ENCODE results near the gene DNASE1L2.
A peak's percentile ranks its signal among the peaks of the same experiment; 100 is the strongest.

DNASE1L2 gene

GRCh38 chr16:2236337-2237101 is at the start of gene DNASE1L2:
TSS of gene DNASE1L2 (plus strand) at chr16:2236444. CDS start at chr16:2236817, 373 bp downstream.
- Histone ChIP-seq H3K4me3 (ENCODE audit: low read depth in 1 of 2, low read length in 2 of 2) (peak within 1 kb of the TSS in 1 of 2 donors; percentile 48), H3K9me3 (ENCODE audit: control insufficient read depth in 1 of 2, low read length in 2 of 2) (no peaks in the 10 kb centered on the region), H3K27ac (ENCODE audit: low read length) (no peak within 1 kb of the TSS), H3K36me3 (ENCODE audit: control insufficient read depth in 1 of 2, insufficient read depth in 2 of 2, low read length in 2 of 2) (peaks cover 9 to 46% of the 10 kb centered on the region in 2 donors), H3K27me3 (ENCODE audit: low read depth, low read length) (no peaks in the 10 kb centered on the region), H3K4me1 (ENCODE audit: control insufficient read depth in 1 of 2, insufficient read depth in 2 of 2, low read length in 2 of 2) (peaks cover 0 to 20% of the 10 kb centered on the region in 2 donors)

- Histone ChIP-seq H3K9me3 (ENCODE audit: control insufficient read depth in 1 of 2, low read length in 2 of 2) (no peaks in the 10 kb centered on the region), H3K4me1 (ENCODE audit: control insufficient read depth in 1 of 2, insufficient read depth in 2 of 2, low read length in 2 of 2) (no peaks in the 10 kb centered on the region), H3K4me3 (ENCODE audit: low read depth in 1 of 2, low read length in 2 of 2) (no peak overlapping the region), H3K27ac (ENCODE audit: low read length) (no peak overlapping the region), H3K27me3 (ENCODE audit: low read depth, low read length) (no peaks in the 10 kb centered on the region), H3K36me3 (ENCODE audit: control insufficient read depth in 1 of 2, insufficient read depth in 2 of 2, low read length in 2 of 2) (no peaks in the 10 kb centered on the region)
These were observed 49.7 kb upstream of the DNASE1L2 start for GRCh38 chr16:2186505-2186904.

GRCh38 chr16:2187212-2187611 is 49.0 kb upstream of the DNASE1L2 start:
- H3K27me3 ChIP-seq (ENCODE audit: low read depth, low read length), result no peaks in the 10 kb centered on the region
- no peaks in the 10 kb centered on the region for H3K36me3 ChIP-seq (ENCODE audit: control insufficient read depth in 1 of 2, insufficient read depth in 2 of 2, low read length in 2 of 2)
- no peak overlapping the region for H3K27ac ChIP-seq (ENCODE audit: low read length)
- no peaks in the 10 kb centered on the region for H3K4me1 ChIP-seq (ENCODE audit: control insufficient read depth in 1 of 2, insufficient read depth in 2 of 2, low read length in 2 of 2)
- H3K9me3 ChIP-seq (ENCODE audit: control insufficient read depth in 1 of 2, low read length in 2 of 2), result no peaks in the 10 kb centered on the region
- H3K4me3 ChIP-seq (ENCODE audit: low read depth in 1 of 2, low read length in 2 of 2), result no peak overlapping the region

GRCh38 chr16:2188395-2188794 is 47.8 kb upstream of the DNASE1L2 start:
- H3K27me3 ChIP-seq (ENCODE audit: low read depth, low read length), result no peaks in the 10 kb centered on the region
- H3K4me1 ChIP-seq (ENCODE audit: control insufficient read depth in 1 of 2, insufficient read depth in 2 of 2, low read length in 2 of 2), result no peaks in the 10 kb centered on the region
- no peaks in the 10 kb centered on the region for H3K36me3 ChIP-seq (ENCODE audit: control insufficient read depth in 1 of 2, insufficient read depth in 2 of 2, low read length in 2 of 2)
- H3K4me3 ChIP-seq (ENCODE audit: low read depth in 1 of 2, low read length in 2 of 2), result no peak overlapping the region
- H3K9me3 ChIP-seq (ENCODE audit: control insufficient read depth in 1 of 2, low read length in 2 of 2), result no peaks in the 10 kb centered on the region
- H3K27ac ChIP-seq (ENCODE audit: low read length), result no peak overlapping the region

- H3K9me3 ChIP-seq (ENCODE audit: control insufficient read depth in 1 of 2, low read length in 2 of 2), result no peaks in the 10 kb centered on the region
- peaks cover 0 to 1% of the 10 kb centered on the region in 2 donors for H3K4me1 ChIP-seq (ENCODE audit: control insufficient read depth in 1 of 2, insufficient read depth in 2 of 2, low read length in 2 of 2)
- H3K27me3 ChIP-seq (ENCODE audit: low read depth, low read length), result peaks cover 3% of the 10 kb centered on the region
- H3K4me3 ChIP-seq (ENCODE audit: low read depth in 1 of 2, low read length in 2 of 2), result no peak overlapping the region
- H3K27ac ChIP-seq (ENCODE audit: low read length), result no peak overlapping the region
- H3K36me3 ChIP-seq (ENCODE audit: control insufficient read depth in 1 of 2, insufficient read depth in 2 of 2, low read length in 2 of 2), result no peaks in the 10 kb centered on the region
These were observed 46.9 kb upstream of the DNASE1L2 start for GRCh38 chr16:2189252-2189893.

GRCh38 chr16:2190002-2190658 is 46.1 kb upstream of the DNASE1L2 start:
- Histone ChIP-seq H3K27me3 (ENCODE audit: low read depth, low read length) (peaks cover 10% of the 10 kb centered on the region), H3K9me3 (ENCODE audit: control insufficient read depth in 1 of 2, low read length in 2 of 2) (no peaks in the 10 kb centered on the region), H3K36me3 (ENCODE audit: control insufficient read depth in 1 of 2, insufficient read depth in 2 of 2, low read length in 2 of 2) (no peaks in the 10 kb centered on the region), H3K27ac (ENCODE audit: low read length) (no peak overlapping the region), H3K4me1 (ENCODE audit: control insufficient read depth in 1 of 2, insufficient read depth in 2 of 2, low read length in 2 of 2) (peaks cover 0 to 8% of the 10 kb centered on the region in 2 donors), H3K4me3 (ENCODE audit: low read depth in 1 of 2, low read length in 2 of 2) (no peak overlapping the region)

GRCh38 chr16:2190659-2191445 is 45.4 kb upstream of the DNASE1L2 start:
- Histone ChIP-seq H3K9me3 (ENCODE audit: control insufficient read depth in 1 of 2, low read length in 2 of 2) (no peaks in the 10 kb centered on the region), H3K4me3 (ENCODE audit: low read depth in 1 of 2, low read length in 2 of 2) (no peak overlapping the region), H3K27me3 (ENCODE audit: low read depth, low read length) (peaks cover 17% of the 10 kb centered on the region), H3K4me1 (ENCODE audit: control insufficient read depth in 1 of 2, insufficient read depth in 2 of 2, low read length in 2 of 2) (peaks cover 0 to 15% of the 10 kb centered on the region in 2 donors), H3K27ac (ENCODE audit: low read length) (no peak overlapping the region), H3K36me3 (ENCODE audit: control insufficient read depth in 1 of 2, insufficient read depth in 2 of 2, low read length in 2 of 2) (no peaks in the 10 kb centered on the region)

GRCh38 chr16:2191446-2191706 is 44.9 kb upstream of the DNASE1L2 start:
- H3K4me3 ChIP-seq (ENCODE audit: low read depth in 1 of 2, low read length in 2 of 2), result no peak overlapping the region
- H3K4me1 ChIP-seq (ENCODE audit: control insufficient read depth in 1 of 2, insufficient read depth in 2 of 2, low read length in 2 of 2), result peaks cover 0 to 16% of the 10 kb centered on the region in 2 donors
- no peaks in the 10 kb centered on the region for H3K36me3 ChIP-seq (ENCODE audit: control insufficient read depth in 1 of 2, insufficient read depth in 2 of 2, low read length in 2 of 2)
- peaks cover 18% of the 10 kb centered on the region for H3K27me3 ChIP-seq (ENCODE audit: low read depth, low read length)
- H3K27ac ChIP-seq (ENCODE audit: low read length), result no peak overlapping the region
- H3K9me3 ChIP-seq (ENCODE audit: control insufficient read depth in 1 of 2, low read length in 2 of 2), result no peaks in the 10 kb centered on the region

- Histone ChIP-seq H3K4me3 (ENCODE audit: low read depth in 1 of 2, low read length in 2 of 2) (no peak overlapping the region), H3K4me1 (ENCODE audit: control insufficient read depth in 1 of 2, insufficient read depth in 2 of 2, low read length in 2 of 2) (peaks cover 0 to 16% of the 10 kb centered on the region in 2 donors), H3K9me3 (ENCODE audit: control insufficient read depth in 1 of 2, low read length in 2 of 2) (no peaks in the 10 kb centered on the region), H3K27me3 (ENCODE audit: low read depth, low read length) (peaks cover 29% of the 10 kb centered on the region), H3K36me3 (ENCODE audit: control insufficient read depth in 1 of 2, insufficient read depth in 2 of 2, low read length in 2 of 2) (no peaks in the 10 kb centered on the region), H3K27ac (ENCODE audit: low read length) (no peak overlapping the region)
These were observed 41.9 kb upstream of the DNASE1L2 start for GRCh38 chr16:2194166-2194834.

GRCh38 chr16:2194852-2195321 is 41.4 kb upstream of the DNASE1L2 start:
- Histone ChIP-seq H3K4me3 (ENCODE audit: low read depth in 1 of 2, low read length in 2 of 2) (no peak overlapping the region), H3K27ac (ENCODE audit: low read length) (no peak overlapping the region), H3K4me1 (ENCODE audit: control insufficient read depth in 1 of 2, insufficient read depth in 2 of 2, low read length in 2 of 2) (peaks cover 0 to 16% of the 10 kb centered on the region in 2 donors), H3K9me3 (ENCODE audit: control insufficient read depth in 1 of 2, low read length in 2 of 2) (no peaks in the 10 kb centered on the region), H3K36me3 (ENCODE audit: control insufficient read depth in 1 of 2, insufficient read depth in 2 of 2, low read length in 2 of 2) (no peaks in the 10 kb centered on the region), H3K27me3 (ENCODE audit: low read depth, low read length) (peaks cover 29% of the 10 kb centered on the region)

Measured in muscle layer of duodenum (tissue), 2 donors.